ENCODE data around the gene CACNB2.

GRCh38 chr10:18456984-18457383 is 316.8 kb downstream of the CACNB2 start:
- TF ChIP-seq CTCF (IDR thresholded peaks at IDR 0.05) (no peak), POLR2AphosphoS5 (IDR thresholded peaks at IDR 0.05; ENCODE audit: low read depth, low read length) (no peak)

All from Panc1 (cell line).